ENCODE results near the gene ADGRD1.

ADGRD1 gene

DNA sequence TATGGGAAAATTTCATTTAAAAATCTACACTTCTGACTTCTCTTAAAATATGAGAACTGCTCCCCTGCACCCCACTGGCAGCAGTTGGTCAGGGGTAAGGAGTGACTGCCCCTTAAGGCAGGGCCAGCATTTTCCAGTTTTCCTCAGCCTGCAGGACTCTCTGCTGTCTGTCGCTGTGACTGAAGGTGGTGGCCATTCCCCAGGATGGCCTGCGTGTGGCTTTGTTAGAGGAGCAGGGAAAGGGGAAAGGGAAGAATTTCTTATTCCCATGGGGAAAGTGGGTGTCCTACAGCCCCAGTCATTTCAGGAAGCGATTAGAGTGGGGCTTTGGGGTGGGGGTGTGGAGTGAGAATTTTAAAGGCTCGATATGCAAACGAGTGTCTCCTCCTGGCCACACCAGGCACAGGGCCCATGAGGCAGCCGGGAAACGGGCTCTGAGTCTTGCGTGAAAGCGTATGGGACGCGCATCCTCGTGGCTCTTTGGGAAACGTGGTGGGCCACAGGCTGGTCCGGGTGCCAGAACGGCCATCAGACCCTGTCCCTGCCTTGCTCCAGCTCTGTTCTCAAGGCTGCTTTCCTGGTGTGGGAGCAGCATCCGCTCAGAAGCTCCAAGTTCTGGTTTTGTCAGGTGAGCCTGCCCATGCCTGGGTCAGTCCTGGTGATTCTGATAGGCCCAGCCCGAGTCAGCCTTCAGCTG is 23.5 kb downstream of the ADGRD1 start:
- TF ChIP-seq POLR2A (IDR thresholded peaks at IDR 0.05; ENCODE audit: extremely low read depth, insufficient read length) = no peak
- TF ChIP-seq, protein P1, sequence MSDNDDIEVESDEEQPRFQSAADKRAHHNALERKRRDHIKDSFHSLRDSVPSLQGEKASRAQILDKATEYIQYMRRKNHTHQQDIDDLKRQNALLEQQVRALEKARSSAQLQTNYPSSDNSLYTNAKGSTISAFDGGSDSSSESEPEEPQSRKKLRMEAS (IDR thresholded peaks at IDR 0.05; ENCODE audit: low read depth, low read length) = no peak
- TF ChIP-seq, protein P2, sequence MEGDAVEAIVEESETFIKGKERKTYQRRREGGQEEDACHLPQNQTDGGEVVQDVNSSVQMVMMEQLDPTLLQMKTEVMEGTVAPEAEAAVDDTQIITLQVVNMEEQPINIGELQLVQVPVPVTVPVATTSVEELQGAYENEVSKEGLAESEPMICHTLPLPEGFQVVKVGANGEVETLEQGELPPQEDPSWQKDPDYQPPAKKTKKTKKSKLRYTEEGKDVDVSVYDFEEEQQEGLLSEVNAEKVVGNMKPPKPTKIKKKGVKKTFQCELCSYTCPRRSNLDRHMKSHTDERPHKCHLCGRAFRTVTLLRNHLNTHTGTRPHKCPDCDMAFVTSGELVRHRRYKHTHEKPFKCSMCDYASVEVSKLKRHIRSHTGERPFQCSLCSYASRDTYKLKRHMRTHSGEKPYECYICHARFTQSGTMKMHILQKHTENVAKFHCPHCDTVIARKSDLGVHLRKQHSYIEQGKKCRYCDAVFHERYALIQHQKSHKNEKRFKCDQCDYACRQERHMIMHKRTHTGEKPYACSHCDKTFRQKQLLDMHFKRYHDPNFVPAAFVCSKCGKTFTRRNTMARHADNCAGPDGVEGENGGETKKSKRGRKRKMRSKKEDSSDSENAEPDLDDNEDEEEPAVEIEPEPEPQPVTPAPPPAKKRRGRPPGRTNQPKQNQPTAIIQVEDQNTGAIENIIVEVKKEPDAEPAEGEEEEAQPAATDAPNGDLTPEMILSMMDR (IDR thresholded peaks at IDR 0.05; ENCODE audit: low read depth, low read length) = no peak
- no peak for TF ChIP-seq MYC (IDR thresholded peaks at IDR 0.05; ENCODE audit: low read depth, low read length)
- no peak overlapping the region for H3K4me3 ChIP-seq (ENCODE audit: low read depth, low read length)
- DNase-seq (ENCODE audit: low read depth) = no peak

DNA sequence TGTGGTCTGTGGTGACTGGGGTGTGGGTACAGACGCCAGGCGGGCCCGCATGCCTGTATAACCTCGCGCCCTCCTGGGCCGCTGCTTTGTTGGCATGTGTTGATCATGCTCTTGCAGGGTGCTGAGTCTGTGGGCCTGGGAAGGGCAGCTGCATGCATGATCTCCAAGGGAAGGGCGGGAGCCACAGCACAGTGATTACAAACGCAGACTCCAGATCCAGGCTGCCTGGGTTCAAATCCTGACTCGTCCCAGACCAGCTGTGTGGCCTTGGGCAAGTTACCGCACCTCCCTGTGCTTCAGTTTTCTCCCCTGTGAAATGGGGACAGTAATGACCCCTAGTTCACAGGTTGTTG is 24.0 kb downstream of the ADGRD1 start:
- no peak overlapping the region for H3K4me3 ChIP-seq (ENCODE audit: low read depth, low read length)
- DNase-seq (ENCODE audit: low read depth) = no peak
- TF ChIP-seq, protein P1 (IDR thresholded peaks at IDR 0.05; ENCODE audit: low read depth, low read length) = no peak
- TF ChIP-seq POLR2A (IDR thresholded peaks at IDR 0.05; ENCODE audit: extremely low read depth, insufficient read length) (no peak), MYC (IDR thresholded peaks at IDR 0.05; ENCODE audit: low read depth, low read length) (no peak)
- TF ChIP-seq, protein P2 (IDR thresholded peaks at IDR 0.05; ENCODE audit: low read depth, low read length) = no peak

DNA sequence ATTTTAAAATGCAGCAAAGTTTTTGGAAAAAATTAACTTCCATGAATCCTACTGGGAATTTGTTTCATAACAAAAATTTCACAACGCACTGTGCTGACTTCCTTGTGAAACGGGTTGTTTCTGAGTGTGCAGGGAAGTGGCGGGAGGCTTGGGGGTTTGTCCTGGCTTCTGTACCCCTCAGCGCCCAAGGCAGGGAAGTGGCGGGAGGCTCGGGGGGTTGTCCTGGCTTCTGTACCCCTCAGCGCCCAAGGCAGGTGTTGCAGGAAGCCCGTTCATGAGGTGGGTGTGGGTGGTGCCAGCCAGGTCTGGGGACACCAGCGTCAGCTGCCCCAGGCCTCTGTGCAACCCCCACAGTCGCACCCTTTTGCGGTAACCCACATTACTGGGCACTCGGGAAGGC is 25.1 kb downstream of the ADGRD1 start:
- no peak overlapping the region for H3K4me3 ChIP-seq (ENCODE audit: low read depth, low read length)

DNA sequence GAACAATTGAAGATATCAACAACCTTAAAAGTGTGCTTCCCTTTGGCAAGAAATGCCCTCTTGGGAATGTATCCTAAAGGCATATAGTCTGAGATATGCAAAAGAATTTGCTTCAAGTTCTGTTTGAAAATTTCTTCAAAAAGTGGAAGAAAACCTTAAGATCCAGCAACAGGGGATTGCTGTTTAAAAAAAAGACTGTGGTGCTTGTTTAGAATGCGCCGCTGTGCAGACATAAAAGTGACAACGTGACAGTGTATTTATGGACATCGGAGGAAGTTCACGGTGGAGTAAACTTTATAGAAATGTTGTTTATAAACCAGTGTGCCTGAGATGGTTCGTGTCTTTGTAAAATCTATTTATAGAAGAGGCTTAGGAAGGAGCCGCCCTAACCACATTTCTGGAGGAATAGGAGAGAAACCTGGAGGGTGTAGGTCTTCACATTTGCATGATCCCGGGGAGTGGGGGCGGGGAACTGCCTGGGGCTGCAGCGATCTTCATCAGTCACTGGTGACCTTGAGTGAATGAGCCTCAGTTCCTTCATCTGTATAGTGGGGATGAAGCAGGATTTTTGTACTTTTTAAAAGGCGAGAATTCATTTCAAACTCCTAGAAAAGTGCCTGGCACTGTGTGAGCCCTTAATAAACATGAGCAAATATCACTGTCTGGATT is 27.5 kb downstream of the ADGRD1 start:
- no peak for DNase-seq (ENCODE audit: low read depth)
- TF ChIP-seq, protein P2 (IDR thresholded peaks at IDR 0.05; ENCODE audit: low read depth, low read length) = no peak
- TF ChIP-seq, protein P1 (IDR thresholded peaks at IDR 0.05; ENCODE audit: low read depth, low read length) = no peak
- TF ChIP-seq POLR2A (IDR thresholded peaks at IDR 0.05; ENCODE audit: extremely low read depth, insufficient read length) (no peak), MYC (IDR thresholded peaks at IDR 0.05; ENCODE audit: low read depth, low read length) (no peak)

More for the DNA sequence above, 25.1 kb downstream of the ADGRD1 start:
- no peak for TF ChIP-seq POLR2A (IDR thresholded peaks at IDR 0.05; ENCODE audit: extremely low read depth, insufficient read length)
- TF ChIP-seq, protein P1 (IDR thresholded peaks at IDR 0.05; ENCODE audit: low read depth, low read length) = no peak
- TF ChIP-seq, protein P2 (IDR thresholded peaks at IDR 0.05; ENCODE audit: low read depth, low read length) = no peak
- TF ChIP-seq MYC (IDR thresholded peaks at IDR 0.05; ENCODE audit: low read depth, low read length) = no peak
- no peak for DNase-seq (ENCODE audit: low read depth)

DNA sequence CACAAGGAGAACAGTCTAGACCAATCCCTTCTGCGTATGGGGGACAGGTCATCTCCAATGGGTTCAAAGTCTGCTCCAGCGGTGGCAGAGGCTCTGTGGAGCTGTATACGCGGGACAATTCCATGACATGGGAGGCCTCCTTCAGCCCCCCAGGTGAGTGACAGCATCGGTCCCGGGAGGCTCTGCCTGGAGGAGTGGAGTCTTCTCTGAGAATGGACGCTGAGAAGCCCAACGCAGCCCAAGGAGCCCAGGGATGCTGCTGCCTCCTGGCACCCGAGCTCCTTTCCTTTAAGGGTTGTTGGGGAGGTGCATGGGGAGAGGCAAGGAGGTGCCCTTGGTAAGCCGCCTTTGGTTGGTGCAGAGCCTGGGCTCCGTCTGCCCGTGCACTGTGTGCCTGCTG is 28.2 kb downstream of the ADGRD1 start:
- DNase-seq (ENCODE audit: low read depth) = no peak
- TF ChIP-seq MYC (IDR thresholded peaks at IDR 0.05; ENCODE audit: low read depth, low read length) (no peak), POLR2A (IDR thresholded peaks at IDR 0.05; ENCODE audit: extremely low read depth, insufficient read length) (no peak)
- TF ChIP-seq, protein P2 (IDR thresholded peaks at IDR 0.05; ENCODE audit: low read depth, low read length) = no peak
- TF ChIP-seq, protein P1 (IDR thresholded peaks at IDR 0.05; ENCODE audit: low read depth, low read length) = no peak
- H3K4me3 ChIP-seq (ENCODE audit: low read depth, low read length) = no peak overlapping the region

More for the DNA sequence above, 27.5 kb downstream of the ADGRD1 start:
- H3K4me3 ChIP-seq (ENCODE audit: low read depth, low read length) = no peak overlapping the region

Data from NB4 (cell line).